ENCODE measurements around the gene TNRC6C.
"Not testable (repeated sequence)": the region's sequence is repeated elsewhere in the genome, so short reads cannot be mapped to it uniquely, and the experiment has no call there.

Gene TNRC6C

GRCh38 chr17:77933777-77934398, 24.6 kb upstream of the TNRC6C start:
- no peak for DNase-seq

GRCh38 chr17:77935121-77935571, 23.4 kb upstream of the TNRC6C start:
- DNase-seq, result no peak

- DNase-seq, result not testable (repeated sequence)
Observed at GRCh38 chr17:77935744-77936143, 22.8 kb upstream of the TNRC6C start.

GRCh38 chr17:77936881-77937280, 21.6 kb upstream of the TNRC6C start:
- no peak for DNase-seq

- no peak for DNase-seq
Observed at GRCh38 chr17:77941004-77941403, 17.5 kb upstream of the TNRC6C start.

GRCh38 chr17:77942112-77942988, 16.2 kb upstream of the TNRC6C start:
- DNase-seq, result no peak

GRCh38 chr17:77943971-77944370, 14.5 kb upstream of the TNRC6C start:
- DNase-seq, result no peak

- no peak for DNase-seq
Observed at GRCh38 chr17:77944390-77945222, 13.9 kb upstream of the TNRC6C start.

GRCh38 chr17:77946900-77947645, 11.4 kb upstream of the TNRC6C start:
- DNase-seq, result no peak

- DNase-seq, result peak; percentile 29
Observed at GRCh38 chr17:77948690-77949114, 9.8 kb upstream of the TNRC6C start.

GRCh38 chr17:77951123-77951522, 7.4 kb upstream of the TNRC6C start:
- no peak for DNase-seq

- DNase-seq, result no peak
Observed at GRCh38 chr17:77952368-77952767, 6.1 kb upstream of the TNRC6C start.

GRCh38 chr17:77957235-77957856, 1.2 kb upstream of the TNRC6C start:
- DNase-seq, result peak; percentile 5

GRCh38 chr17:77958716-77959125, 218 bp downstream of the TNRC6C start:
- no peak for DNase-seq

GRCh38 chr17:77959126-77959925, 823 bp downstream of the TNRC6C start:
- no peak for DNase-seq

- no peak for DNase-seq
Observed at GRCh38 chr17:77959926-77960521, 1.5 kb downstream of the TNRC6C start.

- no peak for DNase-seq
Observed at GRCh38 chr17:77961741-77962140, 3.2 kb downstream of the TNRC6C start.

GRCh38 chr17:77962348-77962747, 3.8 kb downstream of the TNRC6C start:
- DNase-seq, result no peak

GRCh38 chr17:77963441-77963840, 4.9 kb downstream of the TNRC6C start:
- peak; percentile 97 for DNase-seq

- DNase-seq, result no peak
Observed at GRCh38 chr17:77965352-77965751, 6.8 kb downstream of the TNRC6C start.

Measured in fibroblast of skin of abdomen (primary cell).